WI38 (cell line): Measurements from ENCODE around the gene C1QTNF7.

Experiments
- H3K4me3 ChIP-seq: 2 replicates; pipeline ENCODE4 v1.5.1; 2011; ENCODE audit warnings: low read depth, mild to moderate bottlenecking, control low read depth, low read length
- CTCF ChIP-seq: IDR thresholded peaks from 2 replicates; pipeline ENCODE4 v1.5.1; 2012; ENCODE audit warnings: low read depth, mild to moderate bottlenecking, control low read depth, low read length

The C1QTNF7 gene

GRCh38 chr4:15413623-15414019 lies 14.2 kb upstream of the C1QTNF7 start:
- no peak for TF ChIP-seq CTCF
- H3K4me3 ChIP-seq = no peak overlapping the region

GRCh38 chr4:15414551-15415091 lies 13.2 kb upstream of the C1QTNF7 start:
- H3K4me3 ChIP-seq = no peak overlapping the region
- TF ChIP-seq CTCF = no peak

DNA sequence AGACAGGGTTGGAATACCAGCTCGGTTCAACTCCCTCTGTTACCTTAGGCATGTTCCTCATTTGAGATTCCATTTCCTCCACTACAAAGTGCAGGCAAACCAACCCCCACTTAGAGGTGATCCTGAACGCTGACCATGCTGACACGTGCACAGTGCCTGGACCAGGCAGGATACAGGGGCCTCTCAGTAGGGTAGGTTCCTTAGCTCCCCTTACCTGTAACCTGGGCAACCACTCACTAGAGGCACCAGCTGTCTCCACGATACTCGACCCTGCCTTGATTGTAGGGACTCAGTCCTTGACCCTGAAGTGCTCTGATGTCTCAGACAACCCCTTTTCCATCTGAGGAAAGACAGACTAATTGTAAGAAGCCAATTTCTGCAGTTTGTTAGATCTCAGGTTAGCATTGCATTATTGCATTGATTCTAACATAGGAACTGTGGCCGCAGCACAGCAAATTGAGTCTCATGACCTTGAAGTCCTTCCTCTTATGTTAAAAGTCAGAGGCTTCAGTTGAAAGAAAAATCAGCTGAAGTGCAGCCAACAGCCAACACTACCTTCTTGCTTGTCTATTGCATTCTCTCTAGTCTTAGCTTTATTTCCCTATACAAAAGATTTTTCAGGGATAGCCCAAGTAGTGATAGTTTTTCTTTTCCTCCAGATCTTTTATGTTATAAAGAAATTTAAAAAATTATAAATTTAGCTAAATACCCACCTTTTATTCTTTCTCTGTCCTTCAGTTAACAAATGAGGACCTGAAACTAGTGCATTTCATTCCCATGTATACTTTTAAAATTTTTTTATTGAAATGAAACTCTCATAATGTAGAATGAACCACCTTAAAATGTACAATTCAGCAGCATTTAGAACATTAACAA lies 11.2 kb upstream of the C1QTNF7 start:
- H3K4me3 ChIP-seq = no peak overlapping the region
- no peak for TF ChIP-seq CTCF

- H3K4me3 ChIP-seq = no peak overlapping the region
- TF ChIP-seq CTCF = no peak
Observed at GRCh38 chr4:15417233-15417660, 10.6 kb upstream of the C1QTNF7 start.

DNA sequence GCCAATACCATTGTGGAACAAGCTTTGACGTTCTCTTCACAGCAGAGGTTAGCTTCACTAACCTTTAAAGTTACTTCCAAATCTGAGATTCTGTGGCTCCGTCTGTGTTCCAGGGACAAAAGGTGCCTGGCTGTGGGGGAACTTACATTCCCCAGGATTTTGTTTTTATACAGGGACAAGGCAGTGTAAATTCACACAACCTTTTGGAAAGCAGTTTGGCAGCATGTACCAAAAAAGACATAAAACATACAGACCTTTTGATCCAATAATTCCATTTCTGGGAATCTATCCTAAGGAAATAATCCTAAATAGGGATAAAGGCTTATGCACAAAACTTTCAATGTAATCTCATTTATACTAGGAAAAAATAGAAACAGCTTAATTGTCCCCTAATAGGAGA lies 8.9 kb upstream of the C1QTNF7 start:
- H3K4me3 ChIP-seq = no peak overlapping the region
- no peak for TF ChIP-seq CTCF

DNA sequence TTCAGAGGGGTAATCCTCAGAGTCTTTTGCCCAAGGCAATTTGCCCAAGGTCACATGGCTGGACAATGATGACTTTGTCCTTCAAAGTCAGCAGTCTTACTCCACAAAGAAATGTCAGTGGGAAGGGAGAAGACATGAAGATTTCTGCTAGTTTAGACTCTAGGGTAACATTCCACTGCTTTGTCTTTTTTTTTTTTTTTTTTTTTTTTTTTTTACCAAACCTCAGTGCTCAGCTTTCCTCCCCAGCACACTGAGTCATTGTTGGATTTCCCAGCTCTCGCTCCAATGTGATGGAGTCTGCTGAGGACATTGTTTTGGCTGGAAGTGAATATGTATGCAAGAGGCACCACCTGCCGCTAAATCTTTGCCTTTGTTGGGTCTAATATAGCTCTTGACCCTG lies 7.2 kb upstream of the C1QTNF7 start:
- no peak overlapping the region for H3K4me3 ChIP-seq
- TF ChIP-seq CTCF = no peak

DNA sequence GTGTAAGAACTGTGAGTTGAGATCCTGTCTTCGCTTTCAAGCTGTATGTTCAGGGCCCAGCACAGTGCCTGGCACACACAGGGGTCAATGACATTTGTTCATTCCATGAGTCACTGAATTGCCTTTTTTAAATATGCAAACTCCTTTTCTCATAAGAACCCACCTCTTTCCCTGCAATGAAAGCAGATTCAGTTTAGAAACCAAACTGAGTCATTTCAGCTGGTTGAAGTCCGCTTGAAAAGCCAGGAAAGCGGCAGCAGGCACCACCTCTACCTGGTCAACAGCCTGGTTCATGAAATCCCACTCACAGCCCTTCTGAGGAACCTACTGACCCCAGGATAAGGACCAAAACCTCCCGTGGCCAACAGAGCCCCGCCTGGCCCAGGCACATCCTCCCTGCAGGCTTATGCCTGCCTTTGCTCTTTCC lies 4.5 kb upstream of the C1QTNF7 start:
- H3K4me3 ChIP-seq = no peak overlapping the region
- no peak for TF ChIP-seq CTCF
